ENCODE data around the gene PLCL1.

The PLCL1 gene

DNA sequence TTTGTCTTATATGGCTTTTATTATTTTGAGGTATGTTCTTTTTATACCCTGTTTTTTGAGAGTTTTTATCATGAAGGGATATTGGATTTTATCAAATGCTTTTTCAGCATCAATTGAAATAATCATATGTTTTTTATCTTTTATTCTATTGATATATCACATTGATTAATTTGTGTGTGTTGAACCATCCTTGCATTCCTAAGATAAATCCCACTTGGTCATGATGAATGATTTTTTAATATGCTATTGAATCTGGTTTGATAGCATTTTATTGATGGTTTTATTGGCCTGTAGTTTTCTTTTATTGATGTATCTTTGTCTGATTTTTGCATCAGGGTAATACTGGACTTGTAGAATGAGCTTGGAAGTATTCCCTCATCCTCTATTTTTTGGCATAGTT lies 160.3 kb downstream of the PLCL1 start:
- no peak for DNase-seq

DNA sequence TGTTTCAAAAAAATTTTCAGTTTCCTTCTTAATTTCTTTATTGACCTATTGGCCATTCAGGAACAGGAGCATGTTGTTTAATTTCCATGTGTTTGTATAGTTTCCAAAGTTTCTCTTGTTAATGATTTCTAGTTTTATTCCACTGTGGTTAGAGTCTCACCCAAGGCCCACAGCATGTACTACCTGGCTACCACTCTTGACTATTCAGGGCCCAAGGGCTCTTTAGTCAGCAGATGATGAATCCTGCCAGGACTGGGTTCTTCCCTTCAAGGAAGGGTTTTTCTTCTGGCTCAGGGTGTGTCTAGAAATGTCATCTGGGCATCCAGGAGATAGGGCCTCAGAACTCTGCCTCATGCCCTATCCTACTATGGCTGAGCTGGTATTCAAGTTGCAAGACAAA lies 161.4 kb downstream of the PLCL1 start:
- no peak for DNase-seq

DNA sequence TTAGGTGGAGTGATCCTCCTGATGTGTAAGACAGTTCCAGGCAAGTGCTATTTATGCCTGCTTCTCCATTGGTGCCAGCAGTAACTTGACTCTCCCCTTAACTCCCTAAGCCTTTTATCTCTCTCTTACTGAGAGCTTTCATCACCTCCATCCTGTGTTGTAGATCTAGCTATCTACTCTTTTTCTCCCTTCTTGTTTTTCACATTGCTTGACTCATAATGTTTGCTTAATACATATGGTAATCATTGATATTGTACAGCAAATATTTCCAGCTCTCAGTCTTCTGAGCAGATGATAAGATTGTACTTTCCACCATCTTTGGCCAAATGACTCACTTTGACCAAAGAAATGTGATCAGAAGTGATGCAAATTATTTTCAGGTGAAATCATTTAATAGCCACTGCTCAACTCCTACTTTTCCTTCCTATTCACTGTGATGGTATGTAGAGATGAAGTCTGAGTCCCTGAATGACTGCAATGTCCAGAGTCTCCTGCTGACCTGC lies 165.0 kb downstream of the PLCL1 start:
- DNase-seq = no peak

- no peak for DNase-seq
These were observed 167.7 kb downstream of the PLCL1 start for GRCh38 chr2:197972061-197972460.

- no peak for DNase-seq
These were observed 168.2 kb downstream of the PLCL1 start for GRCh38 chr2:197972587-197972986.

- no peak for DNase-seq
These were observed 169.4 kb downstream of the PLCL1 start for GRCh38 chr2:197973772-197974171.

DNA sequence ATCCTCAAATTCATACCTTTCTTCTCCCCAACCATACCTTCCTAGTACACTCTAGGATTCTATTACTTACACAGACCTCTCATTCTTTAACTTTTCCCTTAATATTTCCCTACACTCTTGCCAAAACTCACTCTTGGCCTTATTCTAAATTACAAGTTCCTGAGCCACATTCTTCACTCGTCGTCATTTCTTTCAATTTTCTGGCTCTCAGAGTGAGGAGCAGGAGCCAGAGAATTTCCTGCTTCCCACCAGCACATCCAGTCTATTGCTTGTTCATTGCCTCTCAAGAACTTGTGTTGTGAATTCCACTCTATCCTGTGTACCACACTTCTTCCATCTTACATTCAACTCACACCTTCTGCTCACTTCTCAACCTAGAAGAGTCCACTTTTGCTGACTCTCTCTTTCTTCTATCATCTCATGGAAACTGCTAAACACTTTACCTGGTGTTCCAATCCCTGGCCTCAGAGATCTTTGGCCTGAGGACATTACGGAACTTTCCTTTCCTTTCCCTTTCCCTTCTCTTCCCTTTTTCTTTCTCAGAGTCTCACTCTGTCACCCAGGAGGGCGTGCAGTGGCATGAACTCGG lies 171.6 kb downstream of the PLCL1 start:
- DNase-seq = no peak

- DNase-seq = no peak
These were observed 174.6 kb downstream of the PLCL1 start for GRCh38 chr2:197978971-197979370.

DNA sequence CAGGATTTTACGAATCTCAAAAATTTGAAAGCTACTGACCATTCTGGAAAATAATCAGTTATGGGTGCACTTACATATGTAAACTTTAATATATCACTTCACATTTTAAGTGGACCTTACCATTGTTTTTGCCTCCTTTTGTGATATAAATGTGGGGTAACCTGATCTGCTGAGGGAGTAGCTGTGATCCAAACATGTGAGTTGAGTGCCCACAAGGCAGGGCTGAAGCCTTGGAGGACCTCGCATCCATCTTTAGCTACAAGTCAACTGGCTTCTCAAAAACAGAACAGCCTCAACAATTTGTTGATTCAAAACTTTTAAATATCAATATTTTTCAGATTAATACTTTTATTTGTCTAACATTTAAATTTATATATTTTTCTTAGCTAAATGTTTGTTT lies 178.2 kb downstream of the PLCL1 start:
- no peak for DNase-seq

- no peak for DNase-seq
These were observed 180.7 kb downstream of the PLCL1 start for GRCh38 chr2:197985029-197985638.

DNA sequence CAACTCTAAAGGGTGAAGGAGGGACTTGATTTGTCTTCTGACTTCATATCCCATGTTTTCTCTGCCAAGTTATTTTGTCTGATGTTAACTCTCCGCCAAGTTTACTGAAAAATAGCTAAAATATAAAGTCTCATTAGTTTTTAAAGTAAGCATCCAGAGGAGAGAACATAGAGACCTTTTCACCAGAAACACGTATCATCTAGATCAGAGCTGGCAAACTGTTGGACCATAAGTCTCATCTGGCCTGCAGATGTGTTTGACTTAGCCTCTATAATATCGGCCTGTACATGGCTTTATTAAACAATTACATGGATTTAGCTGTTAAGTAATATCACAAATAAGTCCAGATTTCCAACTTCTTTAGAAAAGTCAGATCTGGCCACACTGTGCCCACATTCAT lies 182.6 kb downstream of the PLCL1 start:
- DNase-seq = no peak

DNA sequence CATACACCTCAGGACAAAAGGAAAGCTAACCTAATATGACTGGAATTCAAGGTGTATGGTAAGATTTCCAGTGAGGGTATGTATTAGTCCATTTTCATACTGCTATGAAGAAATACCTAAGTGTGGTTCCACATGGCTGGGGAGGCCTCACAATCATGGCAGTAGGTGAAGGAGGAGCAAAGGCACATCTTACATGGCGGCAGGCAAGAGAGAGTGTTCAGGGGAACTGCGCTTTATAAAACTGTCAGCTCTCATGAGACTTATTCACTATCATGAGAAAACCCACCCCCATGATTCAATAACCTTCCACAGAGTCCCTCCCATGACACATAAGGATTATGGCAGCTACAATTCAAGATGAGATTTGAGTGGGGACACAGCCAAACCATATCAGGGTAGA lies 186.0 kb downstream of the PLCL1 start:
- no peak for DNase-seq

- no peak for DNase-seq
These were observed 188.2 kb downstream of the PLCL1 start for GRCh38 chr2:197992482-197993133.

DNA sequence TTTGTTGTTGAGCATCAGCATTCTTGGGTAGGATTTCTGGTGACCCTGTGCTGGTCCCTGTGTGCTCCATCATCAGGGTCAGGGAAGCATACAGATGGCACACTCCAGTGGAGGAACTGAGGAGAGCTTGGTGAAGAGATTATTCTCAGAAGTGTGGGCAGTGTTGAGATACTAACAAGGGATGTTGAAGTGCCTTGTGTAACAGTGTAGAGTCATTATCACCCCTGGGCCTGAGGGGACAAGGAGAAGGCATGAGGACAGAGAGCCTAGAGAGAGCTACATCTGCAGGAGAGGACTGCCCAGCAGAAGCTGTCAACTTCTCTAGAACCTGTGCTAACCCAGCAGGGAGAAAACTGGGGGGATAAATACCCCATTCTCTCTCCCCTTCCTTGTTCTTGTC lies 189.0 kb downstream of the PLCL1 start:
- no peak for DNase-seq

DNA sequence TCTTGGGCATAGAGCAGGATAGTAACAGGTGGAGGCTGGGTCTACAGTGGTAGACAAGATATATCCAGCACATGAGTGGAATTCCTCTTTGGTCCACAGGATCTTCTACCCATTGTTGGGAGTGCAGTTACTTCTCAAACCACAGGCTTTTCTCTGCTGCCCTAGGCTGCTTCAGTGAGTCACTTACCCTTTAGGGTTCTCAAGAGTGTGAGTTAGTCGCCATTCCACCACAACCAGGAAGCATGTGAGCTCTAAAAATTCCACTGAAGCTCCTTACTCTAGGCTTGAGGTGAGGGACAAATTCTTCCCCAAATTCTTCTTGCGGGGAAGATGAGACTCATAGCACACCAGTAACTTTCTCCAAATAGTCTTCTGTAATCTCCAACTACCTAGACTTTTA lies 189.4 kb downstream of the PLCL1 start:
- no peak for DNase-seq

GRCh38 chr2:197994751-197995150 lies 190.4 kb downstream of the PLCL1 start:
- no peak for DNase-seq

DNA sequence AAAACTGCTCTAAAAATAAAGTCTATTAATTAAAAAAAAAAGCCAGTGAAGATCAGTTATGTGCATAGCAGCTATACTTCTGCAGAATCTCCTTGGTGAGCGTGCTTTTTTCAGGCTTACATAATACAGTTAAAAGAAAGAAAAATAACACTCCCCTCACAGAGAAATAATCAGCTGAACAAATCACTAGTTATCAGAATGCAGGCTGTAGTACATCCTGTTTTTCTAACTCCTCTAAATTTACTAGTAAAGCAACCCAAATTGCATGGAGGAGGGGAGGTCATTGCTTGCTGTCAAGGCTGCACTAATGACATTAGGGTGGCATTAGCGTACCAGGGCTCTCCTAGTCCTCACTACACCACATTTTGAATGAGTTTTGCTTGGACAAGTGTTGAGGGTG lies 192.2 kb downstream of the PLCL1 start:
- DNase-seq = no peak

GRCh38 chr2:197997083-197997541 lies 192.7 kb downstream of the PLCL1 start:
- DNase-seq = no peak

- DNase-seq = no peak
These were observed 194.3 kb downstream of the PLCL1 start for GRCh38 chr2:197998702-197999101.

GRCh38 chr2:198000417-198000816 lies 196.0 kb downstream of the PLCL1 start:
- DNase-seq = no peak

- no peak for DNase-seq
These were observed 199.8 kb downstream of the PLCL1 start for GRCh38 chr2:198004173-198004572.

GRCh38 chr2:198004921-198005829 lies 200.8 kb downstream of the PLCL1 start:
- DNase-seq = no peak

DNA sequence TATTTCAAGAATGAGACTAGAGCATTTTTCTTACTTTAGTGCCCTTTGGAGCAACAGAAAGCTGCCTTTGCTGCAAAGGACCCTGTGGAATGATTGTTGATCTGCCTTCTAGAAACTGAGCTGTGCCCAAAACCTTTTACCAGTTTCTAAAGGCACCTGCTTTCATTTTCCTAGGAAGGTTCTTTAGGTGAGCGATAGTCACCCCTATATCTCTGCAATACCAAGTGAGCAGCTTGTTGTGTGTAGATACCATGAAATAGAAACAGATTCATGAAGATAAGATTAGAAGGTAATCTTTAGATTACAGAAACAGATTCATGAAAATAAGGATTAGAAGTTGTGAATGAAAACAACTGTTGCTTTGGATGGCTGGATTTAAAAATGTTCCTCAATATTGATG lies 202.3 kb downstream of the PLCL1 start:
- DNase-seq = no peak
